ENCODE data around the gene TPCN2.
A peak's percentile ranks its signal among the peaks of the same experiment; 100 is the strongest.

DNA sequence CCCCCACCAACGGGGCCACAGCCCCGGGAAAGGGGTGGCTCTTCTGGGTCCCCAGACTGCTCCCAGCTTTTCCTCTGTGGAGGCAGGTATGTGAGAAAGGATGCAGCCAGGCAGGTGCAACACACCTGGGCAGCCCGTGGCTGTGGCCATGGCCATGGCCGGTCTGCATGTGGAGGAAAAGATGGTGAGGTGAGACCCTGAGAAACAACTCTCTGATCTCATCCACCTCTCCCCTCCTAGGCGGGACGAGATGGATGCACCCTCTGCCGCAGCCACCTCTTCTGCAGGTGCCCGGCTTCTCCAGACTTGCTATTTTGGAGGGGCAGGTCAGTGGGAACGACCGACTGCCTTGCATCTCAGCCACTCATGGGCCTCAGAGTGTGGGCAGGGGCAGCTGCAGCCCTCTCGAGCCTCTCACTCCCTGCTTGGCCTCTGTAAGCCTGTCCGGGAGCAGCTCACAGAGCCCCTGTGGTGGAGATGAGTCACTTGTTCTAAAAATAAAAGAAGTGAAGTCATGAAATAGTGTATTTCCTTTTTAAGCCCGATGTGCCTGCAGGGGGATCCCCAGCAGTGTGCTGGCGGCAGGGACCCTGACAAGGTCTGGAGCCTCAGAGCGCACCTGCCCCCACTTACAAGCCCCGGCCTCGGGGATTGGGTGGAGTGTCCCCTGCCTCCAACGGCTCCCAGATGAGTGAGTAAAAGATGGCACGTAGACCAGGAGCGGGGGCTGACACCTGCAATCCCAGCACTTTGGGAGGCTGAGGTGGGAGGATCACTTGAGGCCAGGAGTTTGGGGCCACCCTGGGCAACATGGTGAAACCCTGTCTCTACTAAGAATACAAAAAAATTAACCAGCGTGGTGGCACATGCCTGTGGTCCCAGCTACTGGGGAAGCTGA, 117.7 kb downstream of the TPCN2 start:
- TF ChIP-seq POLR2A (IDR thresholded peaks at IDR 0.05; ENCODE audit: low read depth, low read length) (no peak), MXI1 (IDR thresholded peaks at IDR 0.05; ENCODE audit: borderline replicate concordance, low read depth, low read length) (no peak), RAD21 (IDR thresholded peaks at IDR 0.05; ENCODE audit: low read length) (peak; percentile 49), CTCF (conservative IDR thresholded peaks at IDR 0.05; ENCODE audit: low read depth, low read length) (peak; percentile 45)

Data from IMR-90 (cell line).